ENCODE measurements around the gene JAK3. TPM values are rescaled to one million over a fixed set of nuclear protein-coding genes. Genes with fewer than 3 reads are reported as not detected.

JAK3 gene
- total and polyA plus RNA-seq, 2 donors (not counting 3 experiments of a cell fraction or from before 2014, with no cell fraction given): 3.1 to 3.8 TPM

GRCh38 chr19:17805427-17805826, 42.4 kb downstream of the JAK3 start:
- Histone ChIP-seq H3K4me3 (replicated peaks in 1 of 3; ENCODE audit: insufficient read depth in 1 of 3, low read depth in 1 of 3, low read length in 3 of 3) (no peak overlapping the region), H3K79me2 (ENCODE audit: control insufficient read depth, insufficient read depth, low read length) (no peaks in the 10 kb centered on the region), H3K4me2 (ENCODE audit: insufficient read depth, low read length) (no peak overlapping the region), H3K4me1 (ENCODE audit: control insufficient read depth, extremely low read depth, insufficient read depth, low read length) (no peaks in the 10 kb centered on the region), H3K36me3 (ENCODE audit: control insufficient read depth in 2 of 2, extremely low read depth in 1 of 2, insufficient read depth in 2 of 2, low read length in 2 of 2) (no peaks in the 10 kb centered on the region), H3K27me3 (ENCODE audit: control insufficient read depth in 2 of 2, insufficient read depth in 2 of 2, low read length in 2 of 2) (no peaks in the 10 kb centered on the region), H3K9me3 (replicated peaks; ENCODE audit: control insufficient read depth, insufficient read depth, low read length) (no peaks in the 10 kb centered on the region), H3K9ac (replicated peaks; ENCODE audit: extremely low read depth, insufficient read depth, low read length) (no peak overlapping the region), H4K20me1 (replicated peaks; ENCODE audit: control insufficient read depth, extremely low read depth, insufficient read depth, low read length) (no peaks in the 10 kb centered on the region), H3K27ac (ENCODE audit: insufficient read depth, low read depth, low read length) (no peak overlapping the region), H2AFZ (ENCODE audit: low read depth, low read length) (no peak overlapping the region), H3K9me1 (replicated peaks; ENCODE audit: control insufficient read depth, extremely low read depth, insufficient read depth, low read length) (no peaks in the 10 kb centered on the region)
- TF ChIP-seq CTCF (IDR thresholded peaks at IDR 0.05; ENCODE audit: extremely low read depth in 1 of 2, insufficient read depth in 1 of 2, low read depth in 1 of 2, low read length in 2 of 2) (no peak), MYC (IDR thresholded peaks at IDR 0.05; ENCODE audit: low read depth, low read length) (no peak), FOS (IDR thresholded peaks at IDR 0.05; ENCODE audit: borderline replicate concordance, insufficient read depth, low read length) (no peak), EZH2 (IDR thresholded peaks at IDR 0.05; ENCODE audit: borderline replicate concordance, low read depth, low read length, severe bottlenecking) (no peak), MAX (IDR thresholded peaks at IDR 0.05; ENCODE audit: insufficient read depth, insufficient read length) (no peak), POLR2A (IDR thresholded peaks at IDR 0.05; ENCODE audit: low read depth, low read length) (no peak), GATA2 (IDR thresholded peaks at IDR 0.05; ENCODE audit: insufficient read depth, insufficient read length, low read depth, low read length) (no peak), POLR2AphosphoS5 (IDR thresholded peaks at IDR 0.05; ENCODE audit: insufficient read depth, low read depth, low read length) (no peak), JUN (IDR thresholded peaks at IDR 0.05; ENCODE audit: borderline replicate concordance, insufficient read depth, insufficient read length, low read depth) (no peak)
- ChIA-PET CTCF (interaction anchor here (0.7 to 1.3 kb wide), 3 partner anchors 21 to 170 kb away, joined by 3 to 4 read pairs (median 3); no protein-coding TSS in a partner anchor), POLR2A (no interaction called here)
- BruUV-seq (replicated peaks): no TSS peak
- intact Hi-C loops (cut with micrococcal nuclease): no loop called here
- no peak for DNase-seq (ENCODE audit: low read depth, low spot score)
- dilution Hi-C loops (cut with MboI; ENCODE audit: extremely low pct_ligation_motif_present, low sequenced_read_pairs): no loop called here
- no peak for FAIRE-seq

Measured in endothelial cell of umbilical vein (primary cell).